ENCODE measurements around the gene ERCC1. TPM values are rescaled to one million over a fixed set of nuclear protein-coding genes. Genes with fewer than 3 reads are reported as not detected.

ERCC1 gene
- total RNA-seq, 4 donors from 2014 or later = 38.8 to 42.6 (median 40.0) TPM

GRCh38 chr19:45471111-45471930 lies 47.6 kb upstream of the ERCC1 start:
- Histone ChIP-seq H3K36me3 (no peaks in the 10 kb centered on the region), H3K9me3 (no peaks in the 10 kb centered on the region), H3K27ac (no peak overlapping the region), H3K4me3 (no peak overlapping the region), H3K4me1 (peaks cover 19 to 35% (median 22%) of the 10 kb centered on the region in 4 donors), H3K27me3 (peaks cover 45% of the 10 kb centered on the region)
- in situ Hi-C loops (cut with MboI; ENCODE audit: low pct_ligation_motif_present in 1 of 4, low pct_unique_long_range_greater_than_20kb in 1 of 4, low sequenced_read_pairs in 3 of 4) = no loop called here
- TF ChIP-seq POLR2AphosphoS5 (IDR thresholded peaks at IDR 0.05) (no peak), POLR2A (IDR thresholded peaks at IDR 0.05) (no peak), EP300 (IDR thresholded peaks at IDR 0.05; ENCODE audit: low read depth) (no peak), CTCF (IDR thresholded peaks at IDR 0.05) (no peak)
- DNase-seq = no peak
- intact Hi-C loops (cut with DNase I; ENCODE audit: low total_unique reads) = no loop called here
- WGBS, 2 donors (ENCODE audit: low coverage in 1 of 2) = 75 to 84% methylated on average over 10 to 16 of the region's 16 CpGs

- intact Hi-C loops (cut with DNase I; ENCODE audit: low total_unique reads) (no loop called here), in situ Hi-C loops (cut with MboI; ENCODE audit: low pct_ligation_motif_present in 1 of 4, low pct_unique_long_range_greater_than_20kb in 1 of 4, low sequenced_read_pairs in 3 of 4) (no loop called here)
- Histone ChIP-seq H3K4me1 (peaks cover 19 to 35% (median 22%) of the 10 kb centered on the region in 4 donors), H3K27me3 (peaks cover 40% of the 10 kb centered on the region), H3K4me3 (no peak overlapping the region), H3K27ac (no peak overlapping the region), H3K36me3 (no peaks in the 10 kb centered on the region), H3K9me3 (no peaks in the 10 kb centered on the region)
- DNase-seq = no peak
- no peak for TF ChIP-seq CTCF (IDR thresholded peaks at IDR 0.05)
- TF ChIP-seq POLR2AphosphoS5 (IDR thresholded peaks at IDR 0.05) = no peak
- no peak for TF ChIP-seq POLR2A (IDR thresholded peaks at IDR 0.05)
- TF ChIP-seq EP300 (IDR thresholded peaks at IDR 0.05; ENCODE audit: low read depth) = no peak
- 88% methylated on average over 15 of the region's 15 CpGs; no CpG with 5 or more reads in 1 of the 2 donors for WGBS, 2 donors (ENCODE audit: low coverage in 1 of 2)
Measured at GRCh38 chr19:45470762-45471081, 47.0 kb upstream of the ERCC1 start.

- Histone ChIP-seq H3K36me3 (no peaks in the 10 kb centered on the region), H3K9me3 (no peaks in the 10 kb centered on the region), H3K27me3 (peaks cover 36% of the 10 kb centered on the region), H3K4me1 (peaks cover 19 to 35% (median 22%) of the 10 kb centered on the region in 4 donors), H3K27ac (peak overlapping the region; percentile 92 to 98 (median 96)), H3K4me3 (peak overlapping the region; percentile 52 to 83 (median 67))
- DNase-seq = peak; percentile 41
- in situ Hi-C loops (cut with MboI; ENCODE audit: low pct_ligation_motif_present in 1 of 4, low pct_unique_long_range_greater_than_20kb in 1 of 4, low sequenced_read_pairs in 3 of 4) = no loop called here
- TF ChIP-seq POLR2AphosphoS5 (IDR thresholded peaks at IDR 0.05) (peak in 1 of 3 donors; percentile 9), CTCF (IDR thresholded peaks at IDR 0.05) (no peak), EP300 (IDR thresholded peaks at IDR 0.05; ENCODE audit: low read depth) (no peak), POLR2A (IDR thresholded peaks at IDR 0.05) (no peak)
- intact Hi-C loops (cut with DNase I; ENCODE audit: low total_unique reads) = no loop called here
- 33 to 36% methylated on average over 3 to 33 of the region's 33 CpGs for WGBS, 2 donors (ENCODE audit: low coverage in 1 of 2)
Measured at GRCh38 chr19:45469945-45470761, 46.4 kb upstream of the ERCC1 start.

All from transverse colon (tissue), 4 donors.